Breast epithelium (tissue), 4 donors: Measurements from ENCODE around the gene UBE2U. TPM values are rescaled to one million over a fixed set of nuclear protein-coding genes. Genes with fewer than 3 reads are reported as not detected.
"Not testable (repeated sequence)": the region's sequence is repeated elsewhere in the genome, so short reads cannot be mapped to it uniquely, and the experiment has no call there.

Experiments
- DNase-seq, 2 donors: peaks; one replicate each; pipeline ENCODE4 v3.0.0-alpha.2; 2019; ENCODE audit warnings: low spot score in 2 of 2
- H3K27ac ChIP-seq, 2 donors: fragments of 200-600 bp; sonication (generic) in 1 of 2; one replicate each; pipeline ENCODE4 v1.5.1; 2016 to 2019; ENCODE audit warnings: mild to moderate bottlenecking in 1 of 2
- H3K27me3 ChIP-seq, 2 donors: fragments of 200-600 bp; sonication (generic) in 1 of 2; one replicate each; pipeline versions ENCODE4 v1.5.1 to v1.6.0; 2017 to 2019; ENCODE audit warnings: control low read depth in 1 of 2, mild to moderate bottlenecking in 1 of 2
- H3K36me3 ChIP-seq: fragments of 200-600 bp; one replicate; pipeline ENCODE4 v1.5.1; 2019
- H3K4me1 ChIP-seq, 2 donors: fragments of 200-600 bp; sonication (generic); one replicate each; pipeline ENCODE4 v1.5.1; 2016 to 2019; ENCODE audit warnings: control low read depth in 1 of 2
- H3K4me3 ChIP-seq, 3 donors: fragments of 200-600 bp; sonication (generic); 1 replicate in 2 of 3; 2 replicates in 1 of 3; pipeline ENCODE4 v1.5.1; 2016 to 2019; ENCODE audit warnings: mild to moderate bottlenecking in 3 of 3, moderate library complexity in 2 of 3
- H3K9me3 ChIP-seq, 2 donors: fragments of 200-600 bp; sonication (generic) in 1 of 2; one replicate each; pipeline ENCODE4 v1.5.1; 2016 to 2019; ENCODE audit warnings: control low read depth in 1 of 2
- CTCF ChIP-seq, 3 donors: fragments of 450-650 bp; IDR thresholded peaks; one replicate each; pipeline ENCODE4 v1.5.1; 2016 to 2017; ENCODE audit warnings: antibody characterized with exemption in 3 of 3, mild to moderate bottlenecking in 3 of 3, moderate library complexity in 3 of 3
- POLR2A ChIP-seq: fragments of 450-650 bp; IDR thresholded peaks from one replicate; pipeline ENCODE4 v1.6.1; 2016; ENCODE audit warnings: antibody characterized with exemption, mild to moderate bottlenecking, moderate library complexity
- POLR2AphosphoS5 ChIP-seq, 3 donors: sonication (generic); formaldehyde crosslinking; IDR thresholded peaks; one replicate each; pipeline ENCODE4 v1.6.1; 2017; ENCODE audit warnings: antibody characterized with exemption in 3 of 3
- intact Hi-C: fragments of 100-400 bp; cut with DNase I; formaldehyde crosslinking; loops from one replicate; pipeline ENCODE4 v1.15.1; 2023; ENCODE audit warnings: low total_unique reads
- total RNA-seq, 3 donors: library from RNA; depleted of rRNA; stranded (reverse); fragments of >200 nt; gene quantifications; one replicate each; pipeline ENCODE4 v1.1.0, GENCODE V29; 2016

Gene UBE2U
- total RNA-seq, 3 donors from 2014 or later: not detected

GRCh38 chr1:64251971-64252370, 48.5 kb downstream of the UBE2U start:
- Histone ChIP-seq H3K36me3 (no peaks in the 10 kb centered on the region), H3K4me3 (no peak overlapping the region), H3K27me3 (no peaks in the 10 kb centered on the region), H3K27ac (no peak overlapping the region), H3K4me1 (no peaks in the 10 kb centered on the region), H3K9me3 (no peaks in the 10 kb centered on the region)
- intact Hi-C loops: no loop called here
- TF ChIP-seq POLR2AphosphoS5 (IDR thresholded peaks at IDR 0.05) (no peak), POLR2A (no peak), CTCF (IDR thresholded peaks at IDR 0.05) (no peak)
- DNase-seq: no peak

- H3K27ac ChIP-seq, DNase-seq, H3K4me3 ChIP-seq, H3K9me3 ChIP-seq, H3K36me3 ChIP-seq, H3K27me3 ChIP-seq, intact Hi-C loops, H3K4me1 ChIP-seq: not testable (repeated sequence)
These were observed 53.8 kb downstream of the UBE2U start for GRCh38 chr1:64257233-64257632.

GRCh38 chr1:64258444-64258843, 55.0 kb downstream of the UBE2U start:
- H3K9me3 ChIP-seq, DNase-seq, intact Hi-C loops, H3K4me1 ChIP-seq, H3K27me3 ChIP-seq, H3K4me3 ChIP-seq, H3K36me3 ChIP-seq, H3K27ac ChIP-seq: not testable (repeated sequence)

GRCh38 chr1:64263335-64263734, 59.9 kb downstream of the UBE2U start:
- DNase-seq: peak in 1 of 2 donors; percentile 67
- Histone ChIP-seq H3K9me3 (no peaks in the 10 kb centered on the region), H3K27me3 (no peaks in the 10 kb centered on the region), H3K36me3 (no peaks in the 10 kb centered on the region), H3K27ac (peak overlapping the region; percentile 48 to 63), H3K4me1 (no peaks in the 10 kb centered on the region), H3K4me3 (no peak overlapping the region)
- intact Hi-C loops: no loop called here
- TF ChIP-seq POLR2A: no peak
- no peak for TF ChIP-seq POLR2AphosphoS5 (IDR thresholded peaks at IDR 0.05)
- no peak for TF ChIP-seq CTCF (IDR thresholded peaks at IDR 0.05)

GRCh38 chr1:64263856-64264255, 60.4 kb downstream of the UBE2U start:
- H3K27me3 ChIP-seq: no peaks in the 10 kb centered on the region
- no peak for TF ChIP-seq POLR2AphosphoS5 (IDR thresholded peaks at IDR 0.05)
- TF ChIP-seq CTCF (IDR thresholded peaks at IDR 0.05): no peak
- no peak for TF ChIP-seq POLR2A
- no peak overlapping the region for H3K4me3 ChIP-seq
- H3K27ac ChIP-seq: peak overlapping the region; percentile 48 to 63
- no peaks in the 10 kb centered on the region for H3K36me3 ChIP-seq
- intact Hi-C loops: no loop called here
- DNase-seq: no peak
- H3K4me1 ChIP-seq: no peaks in the 10 kb centered on the region
- no peaks in the 10 kb centered on the region for H3K9me3 ChIP-seq

- H3K9me3 ChIP-seq: no peaks in the 10 kb centered on the region
- H3K27ac ChIP-seq: no peak overlapping the region
- no peaks in the 10 kb centered on the region for H3K27me3 ChIP-seq
- H3K36me3 ChIP-seq: no peaks in the 10 kb centered on the region
- H3K4me3 ChIP-seq: no peak overlapping the region
- intact Hi-C loops: no loop called here
- TF ChIP-seq POLR2AphosphoS5 (IDR thresholded peaks at IDR 0.05) (no peak), POLR2A (no peak), CTCF (IDR thresholded peaks at IDR 0.05) (no peak)
- no peaks in the 10 kb centered on the region for H3K4me1 ChIP-seq
- no peak for DNase-seq
These were observed 61.7 kb downstream of the UBE2U start for GRCh38 chr1:64265141-64265540.
